ENCODE data around the gene CLEC4D. TPM values are rescaled to one million over a fixed set of nuclear protein-coding genes. Genes with fewer than 3 reads are reported as not detected.

Gene CLEC4D
- total and polyA plus RNA-seq, 4 donors, result 0.08 to 0.67 (median 0.46) TPM

- no peak for DNase-seq (ENCODE audit: low spot score)
- Histone ChIP-seq H3K4me3 (ENCODE audit: low read depth in 1 of 3, low read length in 3 of 3) (no peak overlapping the region), H3K9me3 (ENCODE audit: control insufficient read depth in 4 of 4, low read length in 3 of 4) (no peaks in the 10 kb centered on the region), H3K36me3 (ENCODE audit: control insufficient read depth in 4 of 4, insufficient read depth in 3 of 4, low read depth in 1 of 4, low read length in 3 of 4) (no peaks in the 10 kb centered on the region), H3K27me3 (ENCODE audit: control insufficient read depth in 4 of 4, insufficient read depth in 4 of 4, low read length in 3 of 4) (peaks cover 0 to 2% (median 0%) of the 10 kb centered on the region in 4 donors), H3K27ac (ENCODE audit: low read depth in 1 of 2, low read length in 2 of 2) (no peak overlapping the region), H3K4me1 (ENCODE audit: control insufficient read depth in 4 of 4, insufficient read depth in 4 of 4, low read length in 3 of 4) (no peaks in the 10 kb centered on the region), H3K9ac (ENCODE audit: low read depth in 1 of 2, low read length in 2 of 2) (no peak overlapping the region)
- TF ChIP-seq FOXA2 (IDR thresholded peaks at IDR 0.05) (no peak), ATF3 (IDR thresholded peaks at IDR 0.05) (no peak), SP1 (IDR thresholded peaks at IDR 0.05) (no peak), CTCF (IDR thresholded peaks at IDR 0.05; ENCODE audit: low read depth, low read length, missing input control) (no peak), ZBTB33 (IDR thresholded peaks at IDR 0.05) (no peak), HNF4G (IDR thresholded peaks at IDR 0.05) (no peak), GABPA (IDR thresholded peaks at IDR 0.05 in 1 of 2, conservative IDR thresholded peaks at IDR 0.05 in 1 of 2) (no peak), MAX (IDR thresholded peaks at IDR 0.05) (no peak), HNF4A (conservative IDR thresholded peaks at IDR 0.05) (no peak), RAD21 (IDR thresholded peaks at IDR 0.05) (no peak), FOXA1 (IDR thresholded peaks at IDR 0.05) (no peak), TAF1 (conservative IDR thresholded peaks at IDR 0.05) (no peak), NR2F2 (IDR thresholded peaks at IDR 0.05) (no peak), YY1 (IDR thresholded peaks at IDR 0.05) (no peak), REST (IDR thresholded peaks at IDR 0.05) (no peak)
Measured at GRCh38 chr12:8475508-8476203, 37.6 kb upstream of the CLEC4D start.
